NCI-H748 treated with DMSO at 0.1 percent for 48 hours (cell line): ENCODE measurements around the gene LZTS2.

ENCODE experiments used
- DNase-seq: peaks from one replicate; lab custom pipeline; 2025; lab: John Stamatoyannopoulos, UW

The LZTS2 gene

DNA sequence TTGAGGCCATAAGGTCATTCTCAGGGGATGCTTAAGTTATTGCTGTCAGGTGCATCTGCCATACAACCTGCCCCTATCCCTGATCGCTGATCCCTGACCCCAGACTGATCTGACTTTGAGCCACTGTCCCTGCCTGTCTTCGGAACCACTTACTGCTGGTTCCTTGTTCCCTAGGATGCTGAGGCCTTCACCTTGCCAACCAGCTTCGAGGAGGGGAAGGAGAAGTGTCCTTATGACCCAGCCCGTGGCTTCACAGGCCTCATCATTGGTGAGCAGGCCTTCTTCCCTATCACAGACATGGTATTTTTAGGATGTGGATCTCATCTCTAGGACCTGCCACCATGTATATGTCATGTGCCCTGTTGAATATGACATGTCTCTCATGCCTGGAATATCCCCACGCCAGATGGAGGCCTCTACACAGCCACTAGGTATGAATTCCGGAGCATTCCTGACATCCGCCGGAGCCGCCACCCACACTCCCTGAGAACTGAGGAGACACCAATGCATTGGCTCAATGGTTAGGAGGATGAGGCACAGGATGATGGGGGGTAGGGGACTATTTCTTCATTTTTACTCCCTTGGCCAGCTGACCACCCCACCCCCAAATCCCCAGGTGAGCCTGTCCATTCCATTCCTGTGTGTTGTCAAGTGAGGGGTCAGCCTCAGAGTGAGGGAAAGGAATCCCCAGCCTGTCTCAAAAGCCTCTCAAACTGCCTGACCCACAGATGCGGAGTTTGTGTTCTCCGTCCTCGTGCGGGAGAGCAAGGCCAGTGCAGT is 21.3 kb upstream of the LZTS2 start:
- no peak for DNase-seq

DNA sequence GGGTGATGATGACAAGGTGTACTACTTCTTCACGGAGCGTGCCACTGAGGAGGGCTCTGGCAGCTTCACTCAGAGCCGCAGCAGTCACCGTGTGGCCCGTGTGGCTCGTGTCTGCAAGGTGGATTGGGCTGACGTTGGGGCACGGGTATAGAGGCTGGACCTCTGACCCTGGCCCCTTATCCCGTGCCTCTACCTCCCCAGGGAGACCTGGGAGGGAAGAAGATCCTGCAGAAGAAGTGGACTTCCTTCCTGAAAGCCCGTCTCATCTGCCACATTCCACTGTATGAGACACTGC is 20.8 kb upstream of the LZTS2 start:
- no peak for DNase-seq

DNA sequence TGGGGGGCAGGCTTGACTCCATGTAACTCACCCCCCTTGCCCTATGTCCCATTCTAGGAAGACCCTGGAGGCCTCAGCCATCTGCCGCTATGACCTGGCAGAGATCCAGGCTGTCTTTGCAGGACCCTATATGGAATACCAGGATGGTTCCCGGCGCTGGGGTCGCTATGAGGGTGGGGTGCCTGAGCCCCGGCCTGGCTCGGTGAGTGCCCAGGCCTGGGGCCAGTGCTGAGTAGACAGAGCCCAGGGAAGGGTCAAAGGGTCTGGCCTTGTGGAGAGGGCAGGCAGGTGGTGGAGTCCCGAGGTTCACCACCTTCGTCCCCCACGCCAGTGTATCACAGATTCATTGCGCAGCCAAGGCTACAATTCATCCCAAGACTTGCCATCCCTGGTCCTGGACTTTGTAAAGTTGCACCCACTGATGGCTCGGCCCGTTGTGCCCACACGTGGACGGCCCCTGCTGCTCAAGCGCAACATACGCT is 19.8 kb upstream of the LZTS2 start:
- DNase-seq, result no peak

DNA sequence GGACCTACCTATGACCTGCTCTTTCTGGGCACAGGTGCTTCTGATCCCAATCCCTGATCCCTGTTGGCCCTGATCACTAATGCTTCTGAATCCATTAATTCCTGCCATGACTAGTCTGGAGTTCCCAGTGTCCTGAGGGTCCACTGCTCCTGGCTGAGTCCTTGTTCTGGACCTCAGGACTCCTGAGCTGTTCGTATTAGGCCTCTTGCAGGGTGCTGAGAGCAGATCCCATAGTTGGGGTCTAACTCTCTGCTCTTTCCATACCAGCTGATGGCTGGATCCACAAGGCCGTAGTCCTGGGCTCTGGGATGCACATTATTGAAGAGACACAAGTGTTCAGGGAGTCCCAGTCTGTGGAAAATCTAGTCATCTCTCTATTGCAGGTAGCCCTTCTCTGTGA is 19.3 kb upstream of the LZTS2 start:
- DNase-seq, result no peak

DNA sequence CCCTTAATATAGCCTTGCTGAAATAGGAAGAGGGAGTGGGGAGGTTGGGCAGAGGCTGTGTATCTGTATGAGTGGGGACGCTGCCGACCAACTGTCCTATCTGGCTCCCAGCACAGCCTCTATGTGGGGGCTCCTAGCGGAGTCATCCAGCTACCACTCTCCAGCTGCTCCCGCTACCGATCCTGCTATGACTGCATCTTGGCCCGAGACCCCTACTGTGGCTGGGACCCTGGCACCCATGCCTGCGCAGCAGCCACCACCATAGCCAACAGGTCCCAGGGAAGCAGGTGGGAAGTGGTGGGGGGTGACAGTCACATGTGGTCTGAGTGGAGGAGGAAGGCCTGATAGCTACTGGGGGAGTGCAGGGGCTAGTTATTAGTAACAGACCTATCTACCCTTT is 18.9 kb upstream of the LZTS2 start:
- no peak for DNase-seq

DNA sequence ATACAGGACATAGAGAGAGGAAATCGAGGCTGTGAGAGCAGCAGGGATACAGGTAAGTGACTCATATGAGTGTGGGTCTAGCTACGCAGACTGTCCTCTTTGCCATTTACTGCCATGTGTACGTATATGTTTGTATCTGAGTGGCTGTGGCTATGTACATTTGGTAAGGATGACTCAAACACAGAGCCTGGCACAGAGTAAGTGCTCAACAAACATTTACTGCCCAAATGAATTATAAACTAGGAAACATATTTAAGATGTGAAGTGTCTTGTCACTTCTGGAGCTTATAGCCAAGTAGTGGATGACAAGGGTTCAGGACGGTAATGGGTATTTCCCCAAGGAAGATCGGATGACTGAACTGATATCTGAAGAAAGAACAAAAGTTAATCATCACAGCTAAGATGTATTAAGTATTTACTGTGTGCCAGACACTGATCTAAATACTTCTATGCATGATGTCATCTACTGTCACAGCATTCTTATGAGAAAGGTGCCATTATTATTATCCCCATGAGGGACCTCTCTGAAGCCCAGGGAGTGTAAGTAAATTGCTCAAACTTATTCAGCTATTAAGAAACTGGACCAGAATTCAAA is 18.3 kb upstream of the LZTS2 start:
- DNase-seq, result no peak

DNA sequence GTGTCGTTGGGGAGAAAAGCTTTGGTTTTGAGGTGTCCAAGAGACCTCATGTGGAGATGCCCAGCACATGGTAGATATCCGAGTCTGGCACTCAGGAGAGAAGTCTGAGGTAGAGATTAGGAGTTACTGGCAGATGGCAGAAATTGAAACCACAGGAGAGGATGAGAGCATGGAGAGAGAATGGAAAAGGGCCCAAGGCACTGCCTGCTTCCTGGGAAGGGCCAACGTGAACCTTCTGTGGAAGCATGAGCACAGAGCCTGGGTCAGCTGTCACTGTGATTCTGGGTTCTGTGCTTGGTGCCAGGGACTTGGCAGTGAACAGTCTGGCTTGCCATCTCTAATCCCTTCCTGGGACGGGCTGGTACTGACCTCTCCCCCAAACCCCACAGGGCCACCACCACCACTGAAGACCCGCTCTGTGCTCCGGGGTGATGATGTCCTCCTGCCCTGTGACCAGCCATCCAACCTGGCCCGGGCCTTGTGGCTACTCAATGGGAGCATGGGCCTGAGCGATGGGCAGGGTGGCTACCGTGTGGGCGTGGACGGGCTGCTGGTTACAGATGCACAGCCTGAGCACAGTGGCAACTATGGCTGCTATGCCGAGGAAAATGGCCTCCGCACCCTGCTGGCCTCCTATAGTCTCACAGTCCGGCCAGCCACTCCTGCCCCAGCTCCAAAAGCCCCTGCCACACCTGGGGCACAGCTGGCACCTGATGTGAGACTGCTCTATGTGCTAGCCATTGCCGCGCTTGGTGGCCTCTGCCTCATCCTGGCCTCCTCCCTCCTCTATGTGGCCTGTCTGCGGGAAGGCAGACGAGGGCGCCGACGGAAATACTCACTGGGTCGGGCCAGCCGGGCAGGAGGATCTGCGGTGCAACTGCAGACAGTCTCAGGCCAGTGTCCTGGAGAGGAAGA is 16.4 kb upstream of the LZTS2 start:
- no peak for DNase-seq

DNA sequence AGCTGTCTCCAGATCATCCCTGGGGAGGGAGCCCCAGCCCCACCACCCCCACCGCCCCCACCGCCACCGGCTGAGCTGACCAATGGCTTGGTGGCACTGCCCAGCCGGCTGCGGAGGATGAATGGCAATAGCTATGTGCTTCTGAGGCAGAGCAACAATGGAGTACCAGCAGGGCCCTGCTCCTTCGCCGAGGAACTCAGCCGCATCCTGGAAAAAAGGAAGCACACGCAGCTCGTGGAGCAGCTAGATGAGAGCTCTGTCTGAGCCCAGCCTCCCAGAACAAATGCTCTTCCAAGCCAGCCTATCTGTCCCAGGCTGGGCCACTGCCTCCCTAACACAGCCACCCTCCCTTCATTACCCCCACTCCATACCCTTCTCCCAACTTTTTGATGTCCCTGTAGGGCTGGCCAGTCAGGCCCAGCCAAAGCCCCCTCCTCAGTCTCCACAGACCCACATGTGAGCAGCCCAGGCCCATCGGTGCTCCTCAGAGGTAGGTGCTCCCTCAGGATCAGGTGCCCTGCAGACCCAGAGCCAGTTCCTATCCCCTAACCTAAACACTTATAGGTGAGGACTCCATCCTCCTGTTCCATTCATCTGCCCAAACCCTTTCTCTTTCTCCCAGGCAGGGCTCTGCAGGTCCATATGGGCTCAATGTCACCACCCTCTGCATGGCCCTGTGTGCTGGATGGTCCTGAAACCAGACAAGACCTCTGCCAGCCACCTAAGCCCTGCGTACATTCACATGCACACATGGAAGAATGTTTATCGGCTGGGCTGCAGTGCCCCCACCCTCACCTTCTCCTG is 15.5 kb upstream of the LZTS2 start:
- DNase-seq, result no peak

DNA sequence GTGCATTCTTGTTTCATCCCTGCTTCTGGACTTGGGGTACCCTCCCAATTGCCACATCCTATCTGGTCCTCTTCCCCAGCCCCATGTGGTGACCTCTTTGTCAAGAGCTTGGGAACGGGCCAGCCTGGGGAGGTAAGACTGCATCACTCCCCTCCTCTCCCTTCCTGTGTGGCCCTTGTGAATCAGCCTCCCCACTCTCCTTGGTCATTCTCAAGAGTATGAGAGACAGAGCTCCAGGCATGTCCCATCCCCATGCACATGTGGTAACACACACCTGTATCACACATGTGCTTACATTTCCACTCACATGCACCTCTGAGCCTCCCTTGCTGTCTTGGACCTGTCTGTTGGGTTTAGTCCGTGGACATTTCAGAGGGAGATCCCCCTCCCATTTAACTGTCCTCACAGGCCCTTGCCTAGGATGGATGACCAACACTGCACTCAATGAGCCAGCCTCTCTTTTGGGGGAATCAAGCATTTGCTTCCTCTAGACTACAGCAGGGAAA is 14.9 kb upstream of the LZTS2 start:
- DNase-seq, result no peak

DNA sequence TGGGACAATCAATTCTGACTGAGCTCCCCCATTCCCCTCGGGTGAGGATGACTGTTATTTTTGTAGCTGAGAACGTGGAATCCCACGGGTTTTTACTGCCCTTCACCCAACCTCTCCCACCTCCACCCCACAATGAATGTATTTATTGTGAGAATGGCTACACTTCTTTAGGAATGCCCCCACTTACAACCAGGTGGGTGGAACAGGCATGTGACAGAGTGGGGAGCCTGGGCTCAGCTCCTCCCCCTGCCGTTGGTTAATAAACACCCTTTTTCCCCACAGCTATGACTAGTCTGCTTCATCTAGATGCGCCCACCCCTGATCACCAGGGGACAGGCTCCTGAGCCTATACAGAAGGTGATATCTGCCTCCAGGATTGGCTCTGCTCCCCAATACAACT is 14.3 kb upstream of the LZTS2 start:
- DNase-seq, result no peak

DNA sequence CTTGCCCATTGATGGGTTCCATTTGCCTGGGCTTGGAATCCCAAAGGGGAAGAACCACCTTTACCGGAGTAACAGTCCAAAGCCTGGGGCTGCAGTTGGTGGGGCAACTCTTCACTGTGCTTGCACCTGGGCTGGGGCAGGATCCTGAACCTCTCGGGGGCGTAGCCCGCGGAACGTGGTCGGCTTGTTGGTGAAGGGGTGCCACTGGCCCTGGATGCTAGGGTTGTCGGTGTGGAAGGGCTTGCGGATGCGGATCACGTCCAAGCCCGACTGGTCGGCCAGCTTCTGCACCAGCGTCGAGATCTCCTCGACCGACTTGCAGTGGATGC is 13.0 kb upstream of the LZTS2 start:
- DNase-seq, result no peak

DNA sequence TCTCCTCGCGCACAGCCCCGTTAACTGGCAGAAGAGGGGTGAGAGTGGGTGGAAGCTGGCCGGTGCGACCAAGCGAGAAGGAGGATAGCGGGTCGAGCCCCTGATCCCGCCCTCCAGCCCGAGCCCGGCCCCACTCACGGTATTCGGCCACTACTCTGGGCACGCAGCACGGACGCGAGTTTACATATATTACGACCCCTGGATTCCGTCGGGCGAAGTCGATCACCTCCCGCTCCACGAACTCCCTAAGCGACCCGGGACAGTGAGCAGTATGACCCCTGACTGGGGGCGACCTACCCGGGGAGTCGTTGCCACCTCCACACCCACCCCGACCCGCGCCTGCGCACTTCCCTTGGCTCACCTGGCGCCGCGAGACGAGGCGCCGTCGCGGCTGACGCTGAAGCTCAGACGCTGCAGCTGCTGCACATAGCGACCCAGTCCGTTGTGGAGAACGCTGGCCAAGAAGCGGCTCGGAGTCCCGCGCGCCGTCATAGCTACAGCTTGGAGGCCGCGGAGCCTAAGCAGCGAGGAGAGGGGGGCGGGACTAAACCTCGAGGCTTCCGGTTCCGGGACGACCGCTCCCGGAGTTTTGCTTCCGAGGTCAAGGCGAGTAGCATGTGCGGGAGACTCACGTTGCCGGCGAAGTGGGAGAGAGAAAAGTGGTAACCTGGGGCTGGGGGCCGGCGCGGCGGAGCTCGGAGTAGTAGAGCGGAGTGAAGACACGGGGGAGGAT is 12.5 kb upstream of the LZTS2 start, which contains the start of the genes MRPL43 and TWNK:
TSS of gene MRPL43 (minus strand) at position 546 of the 733 bp plus-strand sequence. CDS start at position 492, 54 bp downstream.
TSS of gene TWNK (plus strand) at position 592 of the 733 bp plus-strand sequence. CDS start 668 bp downstream, outside the sequence.
- peak; percentile 37 for DNase-seq

DNA sequence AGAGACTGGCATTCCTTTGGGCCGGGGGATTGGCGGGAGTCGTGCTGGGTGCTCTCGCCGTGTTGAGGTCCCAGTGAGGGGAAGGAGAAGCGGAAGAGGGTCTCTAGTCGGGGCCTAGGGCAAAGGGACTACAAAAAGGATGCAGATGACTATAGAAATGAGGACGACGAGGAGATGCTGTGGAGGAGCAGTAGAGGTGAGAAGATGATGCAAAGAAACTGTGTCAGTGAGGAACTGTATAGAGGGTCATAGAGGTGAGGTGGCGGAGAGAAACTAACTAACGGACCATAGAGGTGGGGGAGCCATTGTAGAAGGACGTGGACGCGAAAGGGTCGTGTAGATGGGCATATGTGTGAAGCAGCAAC is 11.9 kb upstream of the LZTS2 start:
- DNase-seq, result no peak

DNA sequence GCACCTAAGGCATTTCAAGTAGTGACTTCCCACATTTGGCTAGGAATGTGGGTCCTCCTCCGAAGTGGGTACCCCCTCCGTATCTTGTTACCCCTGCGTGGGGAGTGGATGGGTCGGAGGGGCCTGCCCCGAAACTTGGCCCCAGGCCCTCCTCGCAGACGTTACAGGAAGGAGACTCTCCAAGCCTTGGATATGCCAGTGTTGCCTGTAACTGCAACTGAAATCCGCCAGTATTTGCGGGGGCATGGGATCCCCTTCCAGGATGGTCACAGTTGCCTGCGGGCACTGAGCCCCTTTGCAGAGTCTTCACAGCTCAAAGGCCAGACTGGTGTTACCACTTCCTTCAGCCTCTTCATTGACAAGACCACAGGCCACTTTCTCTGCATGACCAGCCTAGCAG is 11.4 kb upstream of the LZTS2 start:
- no peak for DNase-seq

DNA sequence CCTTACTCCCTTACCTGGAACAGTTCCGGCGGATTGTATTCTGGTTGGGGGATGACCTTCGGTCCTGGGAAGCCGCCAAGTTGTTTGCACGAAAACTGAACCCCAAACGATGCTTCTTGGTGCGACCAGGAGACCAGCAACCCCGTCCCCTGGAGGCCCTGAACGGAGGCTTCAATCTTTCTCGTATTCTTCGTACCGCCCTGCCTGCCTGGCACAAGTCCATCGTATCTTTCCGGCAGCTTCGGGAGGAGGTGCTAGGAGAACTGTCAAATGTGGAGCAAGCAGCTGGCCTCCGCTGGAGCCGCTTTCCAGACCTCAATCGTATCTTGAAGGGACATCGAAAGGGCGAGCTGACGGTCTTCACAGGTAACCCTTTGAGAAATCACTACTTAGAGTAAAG is 10.5 kb upstream of the LZTS2 start:
- no peak for DNase-seq

DNA sequence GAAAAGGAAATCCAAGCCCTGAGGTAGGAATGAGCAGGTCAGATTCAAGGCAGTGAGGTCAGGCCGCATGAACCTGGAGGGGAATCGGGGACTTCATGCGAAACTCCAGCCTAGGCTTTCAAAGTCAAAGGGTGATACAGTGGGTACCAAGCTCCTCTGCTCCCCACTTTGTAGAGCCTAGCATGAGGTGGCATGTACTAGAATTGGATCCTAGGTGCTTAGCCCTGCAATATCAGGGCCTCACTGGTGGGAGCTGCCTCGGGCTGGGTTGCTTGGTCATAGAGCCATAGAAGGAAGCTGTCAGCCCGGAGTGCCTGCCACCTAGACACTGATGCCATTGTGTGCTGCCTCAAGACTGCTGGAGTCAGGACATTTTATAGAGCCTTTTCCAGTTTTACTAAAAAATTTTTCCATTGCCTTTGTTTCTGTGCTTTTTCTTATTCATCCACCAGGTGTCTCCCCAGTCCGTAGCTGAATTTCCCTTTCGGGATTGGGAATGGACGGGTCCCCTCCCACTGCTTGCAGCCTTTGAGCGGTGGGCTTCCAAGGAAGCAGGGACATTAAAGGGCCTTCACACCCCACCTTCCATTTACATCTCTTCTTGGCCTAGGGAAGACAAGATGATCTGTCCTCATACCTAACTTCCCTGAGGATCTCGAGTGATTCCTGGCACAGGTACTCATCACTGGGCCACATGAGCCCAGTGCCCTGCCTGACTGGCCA is 5.5 kb upstream of the LZTS2 start:
- DNase-seq, result no peak

DNA sequence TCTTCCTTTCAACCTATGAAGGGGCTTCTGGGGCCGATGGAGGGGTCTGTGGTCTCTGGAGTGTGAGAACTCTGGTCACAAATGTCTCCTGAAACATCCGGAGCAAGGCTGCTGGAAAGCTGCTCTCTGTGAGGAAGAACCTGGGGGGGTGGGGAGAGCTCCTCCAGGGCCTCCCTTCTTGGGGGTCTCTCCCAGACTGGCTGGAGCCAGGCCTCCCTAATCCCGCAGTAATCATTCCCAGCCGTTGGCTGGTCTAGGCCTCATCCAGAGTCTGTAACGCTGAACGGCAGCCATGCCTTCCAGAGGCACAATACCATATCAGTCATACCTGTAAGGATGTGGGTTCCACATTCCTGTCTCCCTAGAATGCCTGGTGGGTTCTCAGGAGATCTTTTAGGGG is 4.4 kb upstream of the LZTS2 start:
- no peak for DNase-seq

DNA sequence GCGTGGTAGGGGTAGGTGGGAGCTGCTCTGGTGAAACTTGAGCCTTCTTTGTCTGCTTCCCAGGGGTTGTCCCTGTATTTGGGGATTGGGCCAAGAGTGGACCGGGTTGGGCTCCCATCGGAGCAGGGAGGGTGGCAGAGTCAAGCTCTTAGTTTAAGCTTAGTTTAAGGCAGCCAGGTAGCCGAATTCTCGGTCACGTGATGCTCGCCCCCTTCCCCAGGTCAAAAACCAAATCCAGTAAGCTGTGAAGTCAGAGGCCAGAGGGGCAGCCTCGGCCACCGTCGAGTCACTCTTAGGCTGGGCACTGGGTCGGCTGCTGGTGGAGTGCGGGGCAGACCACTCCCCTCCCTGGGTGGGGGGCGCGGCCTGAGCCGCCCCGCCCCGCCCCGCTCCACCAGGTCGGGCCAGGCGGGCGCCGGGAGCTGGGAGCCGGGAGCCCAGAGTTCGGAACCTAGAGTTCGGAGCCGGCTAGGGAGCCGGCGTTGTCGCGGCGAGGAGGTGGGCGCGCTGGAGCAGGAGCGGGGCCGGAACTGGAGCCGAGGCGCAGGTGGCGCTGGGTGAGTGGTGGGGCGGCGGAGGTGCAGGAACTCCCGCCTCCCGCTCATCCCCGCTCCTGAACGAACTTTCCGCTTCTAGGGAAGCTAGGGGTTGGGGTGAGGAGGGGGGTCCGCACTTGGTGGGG is 2.8 kb upstream of the LZTS2 start:
- DNase-seq, result peak; percentile 11

DNA sequence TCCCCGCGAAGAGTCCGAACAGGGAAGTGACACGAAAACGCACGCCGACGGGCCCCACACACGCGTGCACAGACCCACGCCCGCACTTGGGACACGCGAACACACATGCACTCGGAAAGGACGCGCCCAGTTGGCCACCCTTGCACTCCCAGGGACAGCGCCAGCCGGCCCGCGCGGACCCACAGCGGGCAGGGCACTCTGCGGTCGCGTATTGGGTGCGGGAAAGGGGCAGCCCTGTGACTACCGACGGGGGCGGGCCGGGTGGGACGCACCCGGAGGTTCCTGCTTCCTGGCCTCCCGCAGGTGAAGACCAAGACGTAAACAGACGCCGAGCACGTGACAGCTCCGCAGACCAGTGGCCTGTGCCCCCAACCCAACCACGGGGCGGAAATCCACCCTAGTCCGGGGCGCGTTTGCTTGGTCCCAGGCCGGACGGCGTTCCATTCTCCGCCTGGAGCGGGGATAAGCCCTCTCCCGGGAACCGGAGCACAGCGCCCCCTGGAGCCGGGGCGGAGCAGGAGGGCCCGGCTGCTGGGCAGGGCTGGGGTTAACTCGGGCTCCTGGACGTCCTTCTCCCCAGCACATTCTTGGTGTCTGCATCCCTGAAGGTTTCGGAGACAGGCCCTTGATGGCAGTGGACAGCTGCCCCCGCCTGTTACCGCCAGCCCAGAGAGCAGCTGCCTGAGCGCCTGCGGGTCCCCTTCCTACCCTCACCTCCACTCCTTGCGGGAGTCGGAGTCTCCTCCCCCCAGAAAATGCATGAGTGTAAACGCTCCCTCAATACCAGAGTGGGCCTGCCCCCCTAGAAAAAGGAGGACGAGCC is 2.0 kb upstream of the LZTS2 start:
- peak; percentile 49 for DNase-seq
